ENCODE data around the gene MAST2. TPM values are rescaled to one million over a fixed set of nuclear protein-coding genes. Genes with fewer than 3 reads are reported as not detected.

The MAST2 gene
- total RNA-seq, 1 experiment from 2014 or later: 37.2 TPM

DNA sequence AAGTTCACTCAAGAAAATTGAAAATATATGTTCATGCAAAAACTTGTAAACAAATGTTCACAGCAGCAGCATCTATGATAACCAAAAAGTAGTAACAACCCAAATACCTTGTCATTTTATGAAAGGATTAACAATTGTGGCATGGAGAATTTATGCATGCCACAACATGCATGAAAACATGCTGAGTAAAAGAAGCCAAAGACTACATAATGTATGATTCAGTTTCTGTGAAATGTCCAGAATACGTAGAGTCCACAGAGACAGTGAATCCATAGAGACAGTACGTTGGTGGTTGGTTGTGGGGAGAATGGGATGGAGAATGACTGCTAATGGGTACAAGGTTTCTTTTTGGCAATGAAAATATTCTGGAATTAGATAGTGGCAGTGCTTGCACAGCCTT lies 148.7 kb downstream of the MAST2 start:
- peaks cover 4% of the 10 kb centered on the region for H3K9me3 Mint-ChIP-seq
- peaks cover 50% of the 10 kb centered on the region for H3K4me1 Mint-ChIP-seq
- H3K4me3 Mint-ChIP-seq: no peak overlapping the region
- no peak overlapping the region for H3K27ac Mint-ChIP-seq
- ATAC-seq: no peak
- DNase-seq (ENCODE audit: low spot score): no peak
- TF ChIP-seq FOXK1 (CRISPR knock-in tag; IDR thresholded peaks at IDR 0.05): no peak
- no peak for TF ChIP-seq JUN (CRISPR knock-in tag; IDR thresholded peaks at IDR 0.05)
- TF ChIP-seq ELF4 (CRISPR knock-in tag; IDR thresholded peaks at IDR 0.05; ENCODE audit: low read depth): no peak
- TF ChIP-seq, protein P1, sequence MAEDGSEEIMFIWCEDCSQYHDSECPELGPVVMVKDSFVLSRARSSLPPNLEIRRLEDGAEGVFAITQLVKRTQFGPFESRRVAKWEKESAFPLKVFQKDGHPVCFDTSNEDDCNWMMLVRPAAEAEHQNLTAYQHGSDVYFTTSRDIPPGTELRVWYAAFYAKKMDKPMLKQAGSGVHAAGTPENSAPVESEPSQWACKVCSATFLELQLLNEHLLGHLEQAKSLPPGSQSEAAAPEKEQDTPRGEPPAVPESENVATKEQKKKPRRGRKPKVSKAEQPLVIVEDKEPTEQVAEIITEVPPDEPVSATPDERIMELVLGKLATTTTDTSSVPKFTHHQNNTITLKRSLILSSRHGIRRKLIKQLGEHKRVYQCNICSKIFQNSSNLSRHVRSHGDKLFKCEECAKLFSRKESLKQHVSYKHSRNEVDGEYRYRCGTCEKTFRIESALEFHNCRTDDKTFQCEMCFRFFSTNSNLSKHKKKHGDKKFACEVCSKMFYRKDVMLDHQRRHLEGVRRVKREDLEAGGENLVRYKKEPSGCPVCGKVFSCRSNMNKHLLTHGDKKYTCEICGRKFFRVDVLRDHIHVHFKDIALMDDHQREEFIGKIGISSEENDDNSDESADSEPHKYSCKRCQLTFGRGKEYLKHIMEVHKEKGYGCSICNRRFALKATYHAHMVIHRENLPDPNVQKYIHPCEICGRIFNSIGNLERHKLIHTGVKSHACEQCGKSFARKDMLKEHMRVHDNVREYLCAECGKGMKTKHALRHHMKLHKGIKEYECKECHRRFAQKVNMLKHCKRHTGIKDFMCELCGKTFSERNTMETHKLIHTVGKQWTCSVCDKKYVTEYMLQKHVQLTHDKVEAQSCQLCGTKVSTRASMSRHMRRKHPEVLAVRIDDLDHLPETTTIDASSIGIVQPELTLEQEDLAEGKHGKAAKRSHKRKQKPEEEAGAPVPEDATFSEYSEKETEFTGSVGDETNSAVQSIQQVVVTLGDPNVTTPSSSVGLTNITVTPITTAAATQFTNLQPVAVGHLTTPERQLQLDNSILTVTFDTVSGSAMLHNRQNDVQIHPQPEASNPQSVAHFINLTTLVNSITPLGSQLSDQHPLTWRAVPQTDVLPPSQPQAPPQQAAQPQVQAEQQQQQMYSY (CRISPR knock-in tag; IDR thresholded peaks at IDR 0.05): no peak
- TF ChIP-seq, protein P2, sequence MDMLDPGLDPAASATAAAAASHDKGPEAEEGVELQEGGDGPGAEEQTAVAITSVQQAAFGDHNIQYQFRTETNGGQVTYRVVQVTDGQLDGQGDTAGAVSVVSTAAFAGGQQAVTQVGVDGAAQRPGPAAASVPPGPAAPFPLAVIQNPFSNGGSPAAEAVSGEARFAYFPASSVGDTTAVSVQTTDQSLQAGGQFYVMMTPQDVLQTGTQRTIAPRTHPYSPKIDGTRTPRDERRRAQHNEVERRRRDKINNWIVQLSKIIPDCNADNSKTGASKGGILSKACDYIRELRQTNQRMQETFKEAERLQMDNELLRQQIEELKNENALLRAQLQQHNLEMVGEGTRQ (CRISPR knock-in tag; IDR thresholded peaks at IDR 0.05): no peak
- TF ChIP-seq, protein P3, sequence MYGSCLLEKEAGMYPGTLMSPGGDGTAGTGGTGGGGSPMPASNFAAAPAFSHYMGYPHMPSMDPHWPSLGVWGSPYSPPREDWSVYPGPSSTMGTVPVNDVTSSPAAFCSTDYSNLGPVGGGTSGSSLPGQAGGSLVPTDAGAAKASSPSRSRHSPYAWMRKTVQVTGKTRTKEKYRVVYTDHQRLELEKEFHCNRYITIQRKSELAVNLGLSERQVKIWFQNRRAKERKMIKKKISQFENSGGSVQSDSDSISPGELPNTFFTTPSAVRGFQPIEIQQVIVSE (CRISPR knock-in tag; IDR thresholded peaks at IDR 0.05; ENCODE audit: borderline replicate concordance): no peak
- TF ChIP-seq, protein P4, sequence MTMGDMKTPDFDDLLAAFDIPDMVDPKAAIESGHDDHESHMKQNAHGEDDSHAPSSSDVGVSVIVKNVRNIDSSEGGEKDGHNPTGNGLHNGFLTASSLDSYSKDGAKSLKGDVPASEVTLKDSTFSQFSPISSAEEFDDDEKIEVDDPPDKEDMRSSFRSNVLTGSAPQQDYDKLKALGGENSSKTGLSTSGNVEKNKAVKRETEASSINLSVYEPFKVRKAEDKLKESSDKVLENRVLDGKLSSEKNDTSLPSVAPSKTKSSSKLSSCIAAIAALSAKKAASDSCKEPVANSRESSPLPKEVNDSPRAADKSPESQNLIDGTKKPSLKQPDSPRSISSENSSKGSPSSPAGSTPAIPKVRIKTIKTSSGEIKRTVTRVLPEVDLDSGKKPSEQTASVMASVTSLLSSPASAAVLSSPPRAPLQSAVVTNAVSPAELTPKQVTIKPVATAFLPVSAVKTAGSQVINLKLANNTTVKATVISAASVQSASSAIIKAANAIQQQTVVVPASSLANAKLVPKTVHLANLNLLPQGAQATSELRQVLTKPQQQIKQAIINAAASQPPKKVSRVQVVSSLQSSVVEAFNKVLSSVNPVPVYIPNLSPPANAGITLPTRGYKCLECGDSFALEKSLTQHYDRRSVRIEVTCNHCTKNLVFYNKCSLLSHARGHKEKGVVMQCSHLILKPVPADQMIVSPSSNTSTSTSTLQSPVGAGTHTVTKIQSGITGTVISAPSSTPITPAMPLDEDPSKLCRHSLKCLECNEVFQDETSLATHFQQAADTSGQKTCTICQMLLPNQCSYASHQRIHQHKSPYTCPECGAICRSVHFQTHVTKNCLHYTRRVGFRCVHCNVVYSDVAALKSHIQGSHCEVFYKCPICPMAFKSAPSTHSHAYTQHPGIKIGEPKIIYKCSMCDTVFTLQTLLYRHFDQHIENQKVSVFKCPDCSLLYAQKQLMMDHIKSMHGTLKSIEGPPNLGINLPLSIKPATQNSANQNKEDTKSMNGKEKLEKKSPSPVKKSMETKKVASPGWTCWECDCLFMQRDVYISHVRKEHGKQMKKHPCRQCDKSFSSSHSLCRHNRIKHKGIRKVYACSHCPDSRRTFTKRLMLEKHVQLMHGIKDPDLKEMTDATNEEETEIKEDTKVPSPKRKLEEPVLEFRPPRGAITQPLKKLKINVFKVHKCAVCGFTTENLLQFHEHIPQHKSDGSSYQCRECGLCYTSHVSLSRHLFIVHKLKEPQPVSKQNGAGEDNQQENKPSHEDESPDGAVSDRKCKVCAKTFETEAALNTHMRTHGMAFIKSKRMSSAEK (CRISPR knock-in tag; IDR thresholded peaks at IDR 0.05; ENCODE audit: borderline replicate concordance): no peak
- TF ChIP-seq ZNF219 (CRISPR knock-in tag; IDR thresholded peaks at IDR 0.05; ENCODE audit: borderline replicate concordance): no peak
- no peak for TF ChIP-seq SP1 (CRISPR knock-in tag; conservative IDR thresholded peaks at IDR 0.05)
- no peak for TF ChIP-seq ESRRA (CRISPR knock-in tag; IDR thresholded peaks at IDR 0.05; ENCODE audit: borderline replicate concordance)
- TF ChIP-seq, protein P5, sequence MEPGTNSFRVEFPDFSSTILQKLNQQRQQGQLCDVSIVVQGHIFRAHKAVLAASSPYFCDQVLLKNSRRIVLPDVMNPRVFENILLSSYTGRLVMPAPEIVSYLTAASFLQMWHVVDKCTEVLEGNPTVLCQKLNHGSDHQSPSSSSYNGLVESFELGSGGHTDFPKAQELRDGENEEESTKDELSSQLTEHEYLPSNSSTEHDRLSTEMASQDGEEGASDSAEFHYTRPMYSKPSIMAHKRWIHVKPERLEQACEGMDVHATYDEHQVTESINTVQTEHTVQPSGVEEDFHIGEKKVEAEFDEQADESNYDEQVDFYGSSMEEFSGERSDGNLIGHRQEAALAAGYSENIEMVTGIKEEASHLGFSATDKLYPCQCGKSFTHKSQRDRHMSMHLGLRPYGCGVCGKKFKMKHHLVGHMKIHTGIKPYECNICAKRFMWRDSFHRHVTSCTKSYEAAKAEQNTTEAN (CRISPR knock-in tag; IDR thresholded peaks at IDR 0.05): no peak
- TF ChIP-seq, protein P6, sequence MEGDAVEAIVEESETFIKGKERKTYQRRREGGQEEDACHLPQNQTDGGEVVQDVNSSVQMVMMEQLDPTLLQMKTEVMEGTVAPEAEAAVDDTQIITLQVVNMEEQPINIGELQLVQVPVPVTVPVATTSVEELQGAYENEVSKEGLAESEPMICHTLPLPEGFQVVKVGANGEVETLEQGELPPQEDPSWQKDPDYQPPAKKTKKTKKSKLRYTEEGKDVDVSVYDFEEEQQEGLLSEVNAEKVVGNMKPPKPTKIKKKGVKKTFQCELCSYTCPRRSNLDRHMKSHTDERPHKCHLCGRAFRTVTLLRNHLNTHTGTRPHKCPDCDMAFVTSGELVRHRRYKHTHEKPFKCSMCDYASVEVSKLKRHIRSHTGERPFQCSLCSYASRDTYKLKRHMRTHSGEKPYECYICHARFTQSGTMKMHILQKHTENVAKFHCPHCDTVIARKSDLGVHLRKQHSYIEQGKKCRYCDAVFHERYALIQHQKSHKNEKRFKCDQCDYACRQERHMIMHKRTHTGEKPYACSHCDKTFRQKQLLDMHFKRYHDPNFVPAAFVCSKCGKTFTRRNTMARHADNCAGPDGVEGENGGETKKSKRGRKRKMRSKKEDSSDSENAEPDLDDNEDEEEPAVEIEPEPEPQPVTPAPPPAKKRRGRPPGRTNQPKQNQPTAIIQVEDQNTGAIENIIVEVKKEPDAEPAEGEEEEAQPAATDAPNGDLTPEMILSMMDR (IDR thresholded peaks at IDR 0.05): no peak
- TF ChIP-seq, protein P7, sequence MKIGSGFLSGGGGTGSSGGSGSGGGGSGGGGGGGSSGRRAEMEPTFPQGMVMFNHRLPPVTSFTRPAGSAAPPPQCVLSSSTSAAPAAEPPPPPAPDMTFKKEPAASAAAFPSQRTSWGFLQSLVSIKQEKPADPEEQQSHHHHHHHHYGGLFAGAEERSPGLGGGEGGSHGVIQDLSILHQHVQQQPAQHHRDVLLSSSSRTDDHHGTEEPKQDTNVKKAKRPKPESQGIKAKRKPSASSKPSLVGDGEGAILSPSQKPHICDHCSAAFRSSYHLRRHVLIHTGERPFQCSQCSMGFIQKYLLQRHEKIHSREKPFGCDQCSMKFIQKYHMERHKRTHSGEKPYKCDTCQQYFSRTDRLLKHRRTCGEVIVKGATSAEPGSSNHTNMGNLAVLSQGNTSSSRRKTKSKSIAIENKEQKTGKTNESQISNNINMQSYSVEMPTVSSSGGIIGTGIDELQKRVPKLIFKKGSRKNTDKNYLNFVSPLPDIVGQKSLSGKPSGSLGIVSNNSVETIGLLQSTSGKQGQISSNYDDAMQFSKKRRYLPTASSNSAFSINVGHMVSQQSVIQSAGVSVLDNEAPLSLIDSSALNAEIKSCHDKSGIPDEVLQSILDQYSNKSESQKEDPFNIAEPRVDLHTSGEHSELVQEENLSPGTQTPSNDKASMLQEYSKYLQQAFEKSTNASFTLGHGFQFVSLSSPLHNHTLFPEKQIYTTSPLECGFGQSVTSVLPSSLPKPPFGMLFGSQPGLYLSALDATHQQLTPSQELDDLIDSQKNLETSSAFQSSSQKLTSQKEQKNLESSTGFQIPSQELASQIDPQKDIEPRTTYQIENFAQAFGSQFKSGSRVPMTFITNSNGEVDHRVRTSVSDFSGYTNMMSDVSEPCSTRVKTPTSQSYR (CRISPR knock-in tag; IDR thresholded peaks at IDR 0.05): no peak
- H3K36me3 Mint-ChIP-seq: peaks cover 3% of the 10 kb centered on the region
- H3K27me3 Mint-ChIP-seq (ENCODE audit: low read depth): no peaks in the 10 kb centered on the region
- POLR2A ChIA-PET: no interaction called here
- CTCF ChIA-PET: interaction anchor here (1.4 kb wide), 1 partner anchor 272 kb away, joined by 3 read pairs; no protein-coding TSS in a partner anchor
